Kidney (tissue), 14 donors: ENCODE measurements around the gene SNRPE. TPM values are rescaled to one million over a fixed set of nuclear protein-coding genes. Genes with fewer than 3 reads are reported as not detected.
A peak's percentile ranks its signal among the peaks of the same experiment; 100 is the strongest.

Experiments used
- DNase-seq, 5 donors: peaks; one replicate each; pipeline ENCODE4 v3.0.0-alpha.2; 2013 to 2020
- FAIRE-seq: peaks from 2 replicates; lab custom pipeline; 2012; peaks lifted over from hg19 to GRCh38; lab: Jason Lieb, UNC
- H3K27ac ChIP-seq, 2 donors: one replicate each; pipeline ENCODE4 v1.7.0; 2013; ENCODE audit warnings: low read depth in 2 of 2, low read length in 2 of 2, inconsistent platforms in 1 of 2
- H3K27me3 ChIP-seq: one replicate; pipeline ENCODE4 v1.7.1; 2013; ENCODE audit warnings: low read length, inconsistent platforms; ENCODE audit not compliant: control insufficient read depth, insufficient read depth
- H3K36me3 ChIP-seq, 3 donors: one replicate each; pipeline versions ENCODE4 v1.7.0 to v1.7.1; 2013; ENCODE audit warnings: low read length in 3 of 3, control low read depth in 1 of 3, inconsistent platforms in 1 of 3; ENCODE audit not compliant: insufficient read depth in 3 of 3, control insufficient read depth in 2 of 3
- H3K4me1 ChIP-seq, 3 donors: one replicate each; pipeline versions ENCODE4 v1.7.0 to v1.7.1; 2013; ENCODE audit warnings: low read length in 3 of 3, inconsistent platforms in 1 of 3, low read depth in 1 of 3; ENCODE audit not compliant: control insufficient read depth in 2 of 3, insufficient read depth in 2 of 3
- H3K4me3 ChIP-seq, 3 donors: one replicate each; pipeline versions ENCODE4 v1.7.0 to v1.8.1; 2013; ENCODE audit warnings: low read length in 3 of 3, control low read depth in 1 of 3, inconsistent platforms in 1 of 3
- H3K9ac ChIP-seq, 3 donors: one replicate each; pipeline versions ENCODE4 v1.7.0 to v1.7.1; 2013; ENCODE audit warnings: low read length in 3 of 3, control low read depth in 1 of 3, inconsistent platforms in 1 of 3
- H3K9me3 ChIP-seq, 3 donors: one replicate each; pipeline versions ENCODE4 v1.7.0 to v1.7.1; 2013; ENCODE audit warnings: low read length in 3 of 3, control low read depth in 1 of 3, inconsistent platforms in 1 of 3; ENCODE audit not compliant: control insufficient read depth in 2 of 3, insufficient read depth in 1 of 3
- intact Hi-C: fragments of 100-400 bp; cut with DNase I; formaldehyde crosslinking; loops from one replicate; pipeline ENCODE4 v1.11.1; 2022
- polyA plus RNA-seq: library from polyadenylated mRNA; stranded (reverse); fragments of 350-450 nt; fragmentation: Illumina TruSeq; extraction: RNeasy Lipid Tissue Mini Kit (QIAGEN cat#74804); gene quantifications from one replicate; pipeline ENCODE4 v1.2.3, GENCODE V29; 2014; ENCODE audit warnings: low read depth, low replicate concordance; ENCODE audit not compliant: insufficient read depth
- total RNA-seq: library from RNA; stranded (reverse); fragmentation: NEBNext Ultra II Directional; extraction: Animal tissue kit (Norgen Biotek cat#: 25700); gene quantifications from one replicate; pipeline ENCODE4 v1.2.1, GENCODE V29; 2021
- TF ChIP-seq, protein P1 (sequence below): IDR thresholded peaks from 3 replicates; pipeline ENCODE4 v1.5.1; 2012; ENCODE audit warnings: mild to moderate bottlenecking, moderate library complexity, borderline replicate concordance; ENCODE audit not compliant: insufficient read depth; ENCODE audit errors: extremely low read depth
- donor health status: control.
- donor health status: control.
- donor health status: control.
- donor health status: control.
- donor health status: control.
- donor health status: DM: yes; HTN: yes; CAD: no.
- donor health status: Normal renal cell carcinoma (clear cell type).

SNRPE gene
- total and polyA plus RNA-seq, 2 donors from 2014 or later, result 92.7 to 169 TPM

DNA sequence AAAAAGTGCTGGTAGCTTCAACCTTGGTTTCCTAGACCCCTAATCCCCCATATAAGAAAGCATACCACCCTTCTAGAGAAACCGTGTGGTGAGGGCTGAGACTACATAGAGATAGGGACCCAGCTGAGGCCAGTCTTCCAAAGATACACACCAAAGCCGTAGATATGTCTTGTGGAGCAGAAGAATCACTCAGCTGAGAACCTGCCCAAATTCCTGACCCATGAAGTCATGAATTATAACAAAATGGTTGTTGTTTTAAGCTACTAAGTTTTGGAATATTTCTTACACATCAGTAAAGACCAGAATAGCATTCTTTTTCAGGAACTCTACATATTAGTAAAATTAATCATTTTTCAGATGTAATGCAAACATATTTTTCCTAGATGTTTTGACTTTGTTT, 3.3 kb upstream of the SNRPE start:
- DNase-seq, result peak in 1 of 5 donors; percentile 21

DNA sequence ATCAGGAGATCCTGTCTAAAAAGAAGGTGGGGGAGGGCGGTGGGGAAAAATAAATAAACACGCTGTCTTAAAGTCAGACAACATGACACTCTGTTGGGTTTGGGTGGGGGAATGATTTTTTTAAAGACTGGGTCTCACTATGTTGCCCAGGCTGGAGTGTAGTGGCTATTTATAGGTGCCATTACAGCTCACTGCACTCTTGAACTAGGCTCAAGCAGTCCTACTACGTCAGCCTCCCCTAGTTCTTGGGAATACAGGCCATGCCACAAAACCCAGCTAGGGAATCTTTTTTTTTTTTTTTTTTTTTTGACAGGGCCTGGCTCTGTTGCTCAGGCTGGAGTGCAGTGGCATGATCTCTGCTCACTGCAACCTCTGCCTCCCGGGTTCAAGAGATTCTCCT, 2.4 kb upstream of the SNRPE start:
- Histone ChIP-seq H3K9ac (no peak overlapping the region), H3K36me3 (no peaks in the 10 kb centered on the region), H3K27me3 (no peaks in the 10 kb centered on the region), H3K27ac (no peak overlapping the region), H3K4me3 (no peak overlapping the region), H3K4me1 (peaks cover 0 to 17% (median 10%) of the 10 kb centered on the region in 3 donors), H3K9me3 (no peaks in the 10 kb centered on the region)
- TF ChIP-seq, protein P1, sequence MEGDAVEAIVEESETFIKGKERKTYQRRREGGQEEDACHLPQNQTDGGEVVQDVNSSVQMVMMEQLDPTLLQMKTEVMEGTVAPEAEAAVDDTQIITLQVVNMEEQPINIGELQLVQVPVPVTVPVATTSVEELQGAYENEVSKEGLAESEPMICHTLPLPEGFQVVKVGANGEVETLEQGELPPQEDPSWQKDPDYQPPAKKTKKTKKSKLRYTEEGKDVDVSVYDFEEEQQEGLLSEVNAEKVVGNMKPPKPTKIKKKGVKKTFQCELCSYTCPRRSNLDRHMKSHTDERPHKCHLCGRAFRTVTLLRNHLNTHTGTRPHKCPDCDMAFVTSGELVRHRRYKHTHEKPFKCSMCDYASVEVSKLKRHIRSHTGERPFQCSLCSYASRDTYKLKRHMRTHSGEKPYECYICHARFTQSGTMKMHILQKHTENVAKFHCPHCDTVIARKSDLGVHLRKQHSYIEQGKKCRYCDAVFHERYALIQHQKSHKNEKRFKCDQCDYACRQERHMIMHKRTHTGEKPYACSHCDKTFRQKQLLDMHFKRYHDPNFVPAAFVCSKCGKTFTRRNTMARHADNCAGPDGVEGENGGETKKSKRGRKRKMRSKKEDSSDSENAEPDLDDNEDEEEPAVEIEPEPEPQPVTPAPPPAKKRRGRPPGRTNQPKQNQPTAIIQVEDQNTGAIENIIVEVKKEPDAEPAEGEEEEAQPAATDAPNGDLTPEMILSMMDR, result no peak
- no peak for FAIRE-seq
- intact Hi-C loops, result no loop called here
- no peak for DNase-seq

More for the DNA sequence above, 3.3 kb upstream of the SNRPE start:
- TF ChIP-seq, protein P1, result no peak
- no peak for FAIRE-seq
- Histone ChIP-seq H3K27me3 (no peaks in the 10 kb centered on the region), H3K9ac (no peak overlapping the region), H3K36me3 (no peaks in the 10 kb centered on the region), H3K9me3 (no peaks in the 10 kb centered on the region), H3K4me1 (peaks cover 0 to 17% (median 10%) of the 10 kb centered on the region in 3 donors), H3K27ac (no peak overlapping the region), H3K4me3 (no peak overlapping the region)
- intact Hi-C loops, result no loop called here

DNA sequence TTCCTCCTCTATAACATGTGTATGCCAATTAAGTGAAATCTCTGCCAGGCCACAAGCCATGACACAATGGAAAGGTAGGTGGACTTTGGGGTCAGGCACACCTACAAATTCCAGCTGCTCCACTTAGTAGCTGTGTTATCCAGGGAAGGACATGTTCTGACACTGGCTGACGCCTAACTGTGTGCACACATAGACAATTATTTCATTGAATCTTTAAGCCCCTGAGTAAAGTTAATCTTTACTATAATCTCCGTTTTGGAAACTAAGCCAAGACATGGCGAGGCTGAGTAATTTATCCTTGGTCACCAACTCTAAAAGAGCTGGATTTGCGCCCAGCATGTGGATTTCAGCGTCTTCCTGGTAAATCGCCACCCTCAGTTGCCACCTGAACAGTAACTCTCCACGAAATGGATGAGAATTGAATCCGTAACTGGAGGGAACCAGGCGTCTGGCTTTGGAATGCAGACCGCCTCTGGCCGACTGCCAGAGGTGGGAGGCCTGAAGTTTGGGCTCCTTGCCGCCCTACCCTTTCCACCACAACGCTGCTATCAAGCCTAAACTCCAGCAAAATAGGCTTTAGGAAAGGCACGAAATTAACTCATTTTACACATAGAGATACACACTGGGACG, 888 bp upstream of the SNRPE start:
- FAIRE-seq (no peak), DNase-seq (peak in 4 of 5 donors; percentile 24 to 78 (median 56))
- H3K27me3 ChIP-seq, result no peaks in the 10 kb centered on the region
- peaks cover 0 to 17% (median 10%) of the 10 kb centered on the region in 3 donors for H3K4me1 ChIP-seq
- H3K36me3 ChIP-seq, result peaks cover 0 to 8% (median 2%) of the 10 kb centered on the region in 3 donors
- peak overlapping the region in 2 of 3 donors; percentile 30 to 79 for H3K4me3 ChIP-seq
- peak overlapping the region; percentile 14 to 72 for H3K27ac ChIP-seq
- no peaks in the 10 kb centered on the region for H3K9me3 ChIP-seq
- TF ChIP-seq, protein P1, result no peak
- intact Hi-C loops, result no loop called here
- peak overlapping the region in 2 of 3 donors; percentile 12 to 70 for H3K9ac ChIP-seq
